Calu3 (cell line): ENCODE data around the gene AARS2. TPM values are rescaled to one million over a fixed set of nuclear protein-coding genes. Genes with fewer than 3 reads are reported as not detected.

Experiments used
- Bru-seq: library from RNA; stranded (reverse); fragments of 400-500 nt; gene quantifications from one replicate; lab custom pipeline; 2021; lab: Mats Ljungman, UMichigan
- BruChase-seq, 2 experiments: library from RNA; stranded (reverse); fragments of 400-500 nt; gene quantifications; one replicate each; lab custom pipeline; 2021; lab: Mats Ljungman, UMichigan
- BruUV-seq: library from RNA; stranded (reverse); fragments of 400-500 nt; replicated peaks from 2 replicates; lab custom pipeline; 2021; lab: Mats Ljungman, UMichigan
- CTCF ChIA-PET: fragments of 300-600 bp; sonication (Branson Sonifier 250); formaldehyde crosslinking; loops from one replicate; lab custom pipeline; 2022; ENCODE audit warnings: antibody characterized with exemption; lab: Charles Lee
- DNase-seq: peaks from one replicate; pipeline ENCODE4 v3.0.0; 2022
- H3K27ac Mint-ChIP-seq: one replicate; pipeline ENCODE4 v1.8.0; 2022; ENCODE audit warnings: mixed read lengths; ENCODE audit not compliant: unreplicated experiment
- H3K27me3 Mint-ChIP-seq: one replicate; pipeline ENCODE4 v1.8.0; 2022; ENCODE audit warnings: mixed read lengths; ENCODE audit not compliant: unreplicated experiment
- H3K36me3 Mint-ChIP-seq: one replicate; pipeline ENCODE4 v1.8.0; 2022; ENCODE audit warnings: mild to moderate bottlenecking, moderate library complexity, mixed read lengths; ENCODE audit not compliant: insufficient read depth, unreplicated experiment
- H3K4me1 Mint-ChIP-seq: one replicate; pipeline ENCODE4 v1.8.0; 2022; ENCODE audit warnings: mild to moderate bottlenecking, low read depth, mixed read lengths; ENCODE audit not compliant: unreplicated experiment
- H3K4me3 Mint-ChIP-seq: one replicate; pipeline ENCODE4 v1.8.0; 2022; ENCODE audit warnings: mild to moderate bottlenecking, low read depth, moderate library complexity, mixed read lengths; ENCODE audit not compliant: unreplicated experiment
- H3K9me3 Mint-ChIP-seq: one replicate; pipeline ENCODE4 v1.8.0; 2022; ENCODE audit warnings: low read depth, mixed read lengths; ENCODE audit not compliant: unreplicated experiment
- intact Hi-C: fragments of 100-400 bp; cut with micrococcal nuclease; formaldehyde crosslinking; loops from one replicate; pipeline ENCODE4 v1.10.0; 2022; ENCODE audit not compliant: unreplicated experiment
- long read RNA-seq: library from polyadenylated mRNA; stranded (forward); transcript quantifications from one replicate; pipeline ENCODE4 v2.0.0, GENCODE V29; 2022
- total RNA-seq: library from RNA; stranded (reverse); gene quantifications from 2 replicates; pipeline ENCODE4 v1.2.3, GENCODE V29; 2022
- TF ChIP-seq, protein P1 (sequence below): fragments of 200-600 bp; IDR thresholded peaks from one replicate; pipeline ENCODE4 v1.8.0; 2022; ENCODE audit warnings: antibody characterized with exemption; ENCODE audit not compliant: unreplicated experiment

AARS2 gene
- 37.5 and 41.8 TPM in 2 replicates for total RNA-seq
- Bru-seq, nascent RNA, result percentile 76 among the genes with signal in this experiment
- percentile 82 among the genes with signal in this experiment for BruChase-seq, experiment 1, labeled RNA remaining after a 6-hour chase
- BruChase-seq, experiment 2, labeled RNA remaining after a 2-hour chase, result percentile 83 among the genes with signal in this experiment
- long read RNA-seq, transcript AARS2-201 (22 exons, 3,854 nt), result major isoform, 13 of 55 reads
- long read RNA-seq, partial matches to known transcripts, result 14 of 55 reads
- long read RNA-seq, other reads (novel, unspliced or antisense), result 28 of 55 reads

DNA sequence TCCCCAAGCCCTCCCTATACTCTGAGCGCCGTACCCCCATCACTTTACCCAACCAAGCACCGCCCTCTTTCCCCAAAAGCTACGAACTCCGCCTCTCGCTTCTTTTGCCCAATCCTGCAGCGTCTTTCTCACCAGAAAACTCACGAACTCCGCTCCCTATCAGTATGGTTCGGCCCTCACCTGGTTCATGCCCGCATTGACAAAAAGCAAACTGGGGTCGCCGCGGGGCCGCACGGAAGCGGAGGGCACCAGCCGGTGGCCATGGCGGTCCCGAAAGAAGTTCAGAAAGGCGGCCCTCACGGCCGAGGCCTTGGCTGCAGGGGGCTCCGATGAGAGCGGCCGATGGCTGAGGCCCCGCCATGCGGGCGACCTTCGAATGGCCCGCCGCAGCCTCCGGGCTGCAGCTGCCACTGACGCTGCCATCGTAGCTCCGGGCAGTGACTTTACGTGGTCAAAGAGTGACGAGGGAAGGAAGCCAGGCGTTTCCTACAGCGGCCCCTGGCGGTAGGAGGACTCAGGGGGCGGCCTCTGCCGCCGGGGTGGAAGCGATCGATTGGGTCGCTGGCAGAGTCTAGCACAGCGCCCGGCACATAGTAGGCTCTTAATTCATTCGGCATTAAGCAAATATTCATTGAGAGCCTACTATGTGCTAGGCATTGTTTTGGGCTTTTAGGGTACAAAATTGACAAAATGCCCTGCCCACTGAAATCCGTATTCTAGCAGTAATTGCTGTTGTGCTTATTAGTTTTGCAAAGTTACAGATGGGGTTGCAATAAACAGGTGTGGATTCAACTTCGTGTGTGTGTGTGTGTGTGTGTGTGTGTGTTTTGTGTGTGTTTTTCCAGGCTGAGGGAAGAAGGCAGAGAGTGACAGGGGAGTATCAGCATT lies at the start of gene AARS2:
TSS of gene AARS2 (minus strand) at position 447 of the 888 bp plus-strand sequence. CDS start at position 423, 24 bp downstream.
- Mint-ChIP-seq H3K4me3 (peak within 1 kb of the TSS; percentile 96), H3K27ac (peak within 1 kb of the TSS; percentile 71), H3K4me1 (peaks cover 10% of the 10 kb centered on the region), H3K36me3 (peaks cover 29% of the 10 kb centered on the region), H3K9me3 (no peaks in the 10 kb centered on the region), H3K27me3 (peaks cover 37% of the 10 kb centered on the region)
- CTCF ChIA-PET, result interaction anchor here (0.7 to 1.6 kb wide), 14 partner anchors 8 to 128 kb away, joined by 3 to 8 read pairs (median 5); partner anchors contain the start of genes HSP90AB1 and TMEM151B
- BruUV-seq, result no TSS peak
- TF ChIP-seq, protein P1, sequence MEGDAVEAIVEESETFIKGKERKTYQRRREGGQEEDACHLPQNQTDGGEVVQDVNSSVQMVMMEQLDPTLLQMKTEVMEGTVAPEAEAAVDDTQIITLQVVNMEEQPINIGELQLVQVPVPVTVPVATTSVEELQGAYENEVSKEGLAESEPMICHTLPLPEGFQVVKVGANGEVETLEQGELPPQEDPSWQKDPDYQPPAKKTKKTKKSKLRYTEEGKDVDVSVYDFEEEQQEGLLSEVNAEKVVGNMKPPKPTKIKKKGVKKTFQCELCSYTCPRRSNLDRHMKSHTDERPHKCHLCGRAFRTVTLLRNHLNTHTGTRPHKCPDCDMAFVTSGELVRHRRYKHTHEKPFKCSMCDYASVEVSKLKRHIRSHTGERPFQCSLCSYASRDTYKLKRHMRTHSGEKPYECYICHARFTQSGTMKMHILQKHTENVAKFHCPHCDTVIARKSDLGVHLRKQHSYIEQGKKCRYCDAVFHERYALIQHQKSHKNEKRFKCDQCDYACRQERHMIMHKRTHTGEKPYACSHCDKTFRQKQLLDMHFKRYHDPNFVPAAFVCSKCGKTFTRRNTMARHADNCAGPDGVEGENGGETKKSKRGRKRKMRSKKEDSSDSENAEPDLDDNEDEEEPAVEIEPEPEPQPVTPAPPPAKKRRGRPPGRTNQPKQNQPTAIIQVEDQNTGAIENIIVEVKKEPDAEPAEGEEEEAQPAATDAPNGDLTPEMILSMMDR, result peak; percentile 99
- intact Hi-C loops, result no loop called here
- DNase-seq, result peak; percentile 99

DNA sequence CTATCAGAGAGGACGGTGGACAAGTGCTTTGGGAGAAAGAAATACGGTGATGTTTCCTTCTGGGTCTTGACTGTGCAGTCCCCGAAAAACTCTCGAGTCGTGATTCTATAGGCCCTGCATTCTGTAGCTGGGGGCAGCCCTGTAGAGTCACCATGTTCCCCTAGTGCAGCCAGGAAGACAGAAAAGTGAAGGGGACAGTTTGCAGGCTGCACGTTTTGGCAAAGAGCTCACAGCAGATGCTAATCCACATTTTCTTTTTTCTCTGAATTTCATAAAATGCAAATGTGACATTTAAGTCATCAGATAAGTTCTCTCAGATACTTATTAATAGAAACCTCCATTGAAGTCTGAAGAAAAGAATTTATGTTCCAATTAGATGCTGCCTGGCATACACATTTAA lies 48.8 kb upstream of the AARS2 start:
- no peak overlapping the region for H3K4me3 Mint-ChIP-seq
- H3K4me1 Mint-ChIP-seq, result no peaks in the 10 kb centered on the region
- intact Hi-C loops, result no loop called here
- BruUV-seq, result no TSS peak
- TF ChIP-seq, protein P1, result no peak
- H3K27ac Mint-ChIP-seq, result no peak overlapping the region
- H3K9me3 Mint-ChIP-seq, result no peaks in the 10 kb centered on the region
- no peaks in the 10 kb centered on the region for H3K36me3 Mint-ChIP-seq
- H3K27me3 Mint-ChIP-seq, result peaks cover 63% of the 10 kb centered on the region
- CTCF ChIA-PET, result interaction anchor here (0.6 to 0.7 kb wide), 2 partner anchors 486 to 626 kb away, joined by 3 read pairs; no protein-coding TSS in a partner anchor
- DNase-seq, result no peak

DNA sequence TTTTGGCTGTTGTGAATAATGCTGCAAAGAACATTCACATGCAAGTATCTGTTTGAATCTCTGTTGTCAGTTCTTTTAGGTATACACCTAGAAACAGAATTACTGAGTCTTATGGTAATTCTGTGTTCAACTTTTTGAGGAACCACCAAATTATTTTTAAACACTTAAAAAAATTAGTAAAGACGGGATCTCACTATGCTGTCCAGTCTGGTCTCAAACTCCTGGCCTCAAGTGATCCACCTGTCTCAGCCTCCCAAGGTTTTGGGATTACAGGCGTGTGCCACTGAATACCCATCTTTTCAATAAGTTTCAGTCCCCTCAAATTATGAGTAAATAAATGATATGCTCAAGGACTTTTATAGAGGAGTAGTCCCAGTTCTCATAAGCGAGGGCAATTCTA lies 46.8 kb upstream of the AARS2 start:
- TF ChIP-seq, protein P1, result no peak
- no peaks in the 10 kb centered on the region for H3K36me3 Mint-ChIP-seq
- no peak overlapping the region for H3K27ac Mint-ChIP-seq
- intact Hi-C loops, result no loop called here
- DNase-seq, result no peak
- no peak overlapping the region for H3K4me3 Mint-ChIP-seq
- peaks cover 66% of the 10 kb centered on the region for H3K27me3 Mint-ChIP-seq
- no peaks in the 10 kb centered on the region for H3K4me1 Mint-ChIP-seq
- H3K9me3 Mint-ChIP-seq, result no peaks in the 10 kb centered on the region
- BruUV-seq, result no TSS peak
- CTCF ChIA-PET, result no interaction called here

DNA sequence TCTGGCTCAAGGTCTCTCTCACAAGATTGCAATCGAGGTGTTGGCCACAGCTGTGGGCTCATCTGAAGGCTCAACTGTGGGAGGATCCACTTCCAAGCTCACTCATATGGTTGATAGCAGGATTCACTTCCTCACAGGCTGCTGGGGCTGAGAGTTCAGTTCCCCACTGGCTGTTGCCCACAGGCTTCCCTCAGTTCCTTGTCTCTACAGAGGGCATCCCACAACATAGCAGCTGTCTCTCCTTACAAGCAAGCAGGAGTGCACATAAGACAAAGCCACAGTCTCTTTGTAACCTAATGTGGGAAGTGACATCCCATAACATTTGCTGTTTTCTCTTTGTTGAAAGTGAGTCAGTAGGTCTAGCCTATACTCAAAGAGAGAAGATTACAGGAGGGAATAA lies 43.3 kb upstream of the AARS2 start:
- Mint-ChIP-seq H3K4me1 (no peaks in the 10 kb centered on the region), H3K9me3 (no peaks in the 10 kb centered on the region), H3K36me3 (no peaks in the 10 kb centered on the region), H3K27me3 (peaks cover 53% of the 10 kb centered on the region), H3K4me3 (no peak overlapping the region), H3K27ac (no peak overlapping the region)
- no peak for DNase-seq
- intact Hi-C loops, result no loop called here
- CTCF ChIA-PET, result no interaction called here
- TF ChIP-seq, protein P1, result no peak
- BruUV-seq, result no TSS peak
